H9 (cell line): Measurements from ENCODE around the gene LRPAP1. TPM values are rescaled to one million over a fixed set of nuclear protein-coding genes. Genes with fewer than 3 reads are reported as not detected.

Source experiments
- DNase-seq: peaks from one replicate; pipeline ENCODE4 v3.0.0-alpha.2; 2017
- H2AFZ ChIP-seq: one replicate; pipeline ENCODE4 v1.6.1; 2013; ENCODE audit warnings: mild to moderate bottlenecking, low read length, control low read depth, moderate library complexity
- H2AK5ac ChIP-seq: 2 replicates; pipeline ENCODE4 v1.6.1; 2013; ENCODE audit warnings: low read length, control low read depth, mixed read lengths; ENCODE audit not compliant: insufficient read length
- H2BK120ac ChIP-seq: one replicate; pipeline ENCODE4 v1.6.1; 2013; ENCODE audit warnings: low read depth, mild to moderate bottlenecking, low read length, control low read depth, inconsistent platforms; ENCODE audit not compliant: poor library complexity, severe bottlenecking
- H2BK12ac ChIP-seq: 2 replicates; pipeline ENCODE4 v1.6.1; 2013; ENCODE audit warnings: low read length, control low read depth, mixed read lengths, low read depth; ENCODE audit not compliant: insufficient read length
- H2BK15ac ChIP-seq: 2 replicates; pipeline ENCODE4 v1.6.1; 2013; ENCODE audit warnings: low read depth, low read length, control low read depth
- H2BK20ac ChIP-seq: one replicate; pipeline ENCODE4 v1.6.1; 2013; ENCODE audit warnings: low read depth, mild to moderate bottlenecking, low read length, control low read depth, inconsistent platforms; ENCODE audit not compliant: poor library complexity, severe bottlenecking
- H2BK5ac ChIP-seq: 2 replicates; pipeline ENCODE4 v1.6.1; 2013; ENCODE audit warnings: low read length, control low read depth, mixed read lengths; ENCODE audit not compliant: insufficient read length
- H3K14ac ChIP-seq: 2 replicates; pipeline ENCODE4 v1.6.1; 2013; ENCODE audit warnings: low read length, control low read depth; ENCODE audit not compliant: insufficient read depth
- H3K18ac ChIP-seq: 2 replicates; pipeline ENCODE4 v1.6.1; 2013; ENCODE audit warnings: low read depth, mild to moderate bottlenecking, mixed read lengths, low read length, control low read depth; ENCODE audit not compliant: insufficient read length
- H3K23ac ChIP-seq: 2 replicates; pipeline ENCODE4 v1.6.1; 2013; ENCODE audit warnings: low read length, control low read depth, mixed read lengths, low read depth; ENCODE audit not compliant: insufficient read length
- H3K23me2 ChIP-seq: 2 replicates; pipeline ENCODE4 v1.6.1; 2013; ENCODE audit warnings: low read depth, mild to moderate bottlenecking, mixed read lengths, low read length, control low read depth; ENCODE audit not compliant: insufficient read length, poor library complexity, severe bottlenecking
- H3K27ac ChIP-seq: 2 replicates; pipeline ENCODE4 v1.5.1; 2013; ENCODE audit warnings: low read length, control low read depth, mixed read lengths, low read depth; ENCODE audit not compliant: insufficient read length
- H3K27me3 ChIP-seq: 2 replicates; pipeline ENCODE4 v1.6.1; 2013; ENCODE audit warnings: low read length, control low read depth, inconsistent platforms; ENCODE audit not compliant: insufficient read depth
- H3K4ac ChIP-seq: 2 replicates; pipeline ENCODE4 v1.6.1; 2013; ENCODE audit warnings: low read depth, mild to moderate bottlenecking, control low read depth, inconsistent platforms, low read length, moderate library complexity
- H3K4me1 ChIP-seq: 2 replicates; pipeline ENCODE4 v1.6.1; 2013; ENCODE audit warnings: low read length, control low read depth, inconsistent platforms; ENCODE audit not compliant: insufficient read depth
- H3K4me2 ChIP-seq: 2 replicates; pipeline ENCODE4 v1.6.1; 2013; ENCODE audit warnings: low read length, control low read depth, mixed read lengths; ENCODE audit not compliant: insufficient read length, insufficient read depth
- H3K56ac ChIP-seq: 2 replicates; pipeline ENCODE4 v1.6.1; 2013; ENCODE audit warnings: low read depth, mild to moderate bottlenecking, mixed read lengths, low read length, control low read depth; ENCODE audit not compliant: insufficient read length
- H3K79me1 ChIP-seq: 2 replicates; pipeline ENCODE4 v1.6.1; 2013; ENCODE audit warnings: low read depth, mild to moderate bottlenecking, moderate library complexity, low read length, control low read depth, inconsistent platforms; ENCODE audit not compliant: insufficient read depth, poor library complexity, severe bottlenecking
- H3K79me2 ChIP-seq: 2 replicates; pipeline ENCODE4 v1.6.1; 2013; ENCODE audit warnings: low read length, control low read depth, inconsistent platforms; ENCODE audit not compliant: insufficient read depth
- H3K9ac ChIP-seq: 2 replicates; pipeline ENCODE4 v1.6.1; 2013; ENCODE audit warnings: low read length, control low read depth, mixed read lengths; ENCODE audit not compliant: insufficient read length; ENCODE audit errors: extremely low read depth
- H3K9me3 ChIP-seq: one replicate; pipeline ENCODE4 v1.6.1; 2013; ENCODE audit warnings: low read depth, low read length, inconsistent platforms; ENCODE audit not compliant: control insufficient read depth
- H3T11ph ChIP-seq: one replicate; pipeline ENCODE4 v1.6.1; 2013; ENCODE audit warnings: mild to moderate bottlenecking, low read length, control low read depth, inconsistent platforms
- H4K20me1 ChIP-seq: one replicate; pipeline ENCODE4 v1.6.1; 2013; ENCODE audit not compliant: control insufficient read depth, insufficient read length, insufficient read depth
- H4K5ac ChIP-seq: 2 replicates; pipeline ENCODE4 v1.6.1; 2013; ENCODE audit warnings: low read depth, mild to moderate bottlenecking, mixed read lengths, low read length, control low read depth; ENCODE audit not compliant: insufficient read length
- H4K8ac ChIP-seq: replicated peaks from 2 replicates; pipeline ENCODE4 v1.6.1; 2013; ENCODE audit warnings: low read length, control low read depth, mixed read lengths, low read depth; ENCODE audit not compliant: insufficient read length
- H4K91ac ChIP-seq: 2 replicates; pipeline ENCODE4 v1.6.1; 2013; ENCODE audit warnings: low read depth, mild to moderate bottlenecking, moderate library complexity, mixed read lengths, low read length, control low read depth; ENCODE audit not compliant: insufficient read length
- H3K27ac Mint-ChIP-seq, 3 experiments: 2 replicates in 2 of 3; 3 replicates in 1 of 3; pipeline ENCODE4 v1.8.0; 2020 to 2021; ENCODE audit warnings: mixed read lengths in 3 of 3, mild to moderate bottlenecking in 1 of 3, moderate library complexity in 1 of 3
- H3K27me3 Mint-ChIP-seq: 2 replicates; pipeline ENCODE4 v1.8.0; 2021; ENCODE audit warnings: low read depth, mild to moderate bottlenecking, moderate library complexity, mixed read lengths
- H3K36me3 Mint-ChIP-seq, 3 experiments: 2 replicates in 2 of 3; 3 replicates in 1 of 3; pipeline ENCODE4 v1.8.0; 2020 to 2021; ENCODE audit warnings: low read depth in 3 of 3, mixed read lengths in 3 of 3; ENCODE audit not compliant: insufficient read depth in 1 of 3
- H3K4me1 Mint-ChIP-seq, 2 experiments: 2 replicates each; pipeline ENCODE4 v1.8.0; 2020; ENCODE audit warnings: mixed read lengths in 2 of 2
- H3K4me3 Mint-ChIP-seq, 2 experiments: 2 replicates in 1 of 2; 3 replicates in 1 of 2; pipeline ENCODE4 v1.8.0; 2020 to 2021; ENCODE audit warnings: mild to moderate bottlenecking in 2 of 2, mixed read lengths in 2 of 2, moderate library complexity in 1 of 2
- H3K9me3 Mint-ChIP-seq, 2 experiments: 2 replicates in 1 of 2; 3 replicates in 1 of 2; pipeline ENCODE4 v1.8.0; 2020; ENCODE audit warnings: mild to moderate bottlenecking in 2 of 2, mixed read lengths in 2 of 2, moderate library complexity in 1 of 2
- WGBS: extraction: QIAGEN DNeasy Blood & Tissue Kit; methylation state at CpG from one replicate; pipeline ENCODE4 v1.1.7; 2013; ENCODE audit warnings: missing lambda C conversion rate, low lambda C conversion rate, mixed read lengths; ENCODE audit not compliant: insufficient read length; ENCODE audit errors: extremely low coverage; 5-methylcytosine and 5-hydroxymethylcytosine counted together
- total RNA-seq: library from RNA; stranded (reverse); gene quantifications from 2 replicates; pipeline ENCODE4 v1.2.1, GENCODE V29; 2021
- TF ChIP-seq, protein P1 (sequence below): fragments of 200-600 bp; sonication (generic); conservative IDR thresholded peaks from 3 replicates; pipeline ENCODE4 v1.8.0; 2021; ENCODE audit warnings: antibody characterized with exemption, mild to moderate bottlenecking

Gene LRPAP1
- total RNA-seq, 1 experiment from 2014 or later, result 85.9 TPM

- Histone ChIP-seq H3K27ac (no peak overlapping the region), H4K5ac (no peak overlapping the region), H2AK5ac (no peak overlapping the region), H2BK12ac (no peak overlapping the region), H3K18ac (no peak overlapping the region), H3K79me2 (peaks cover 4% of the 10 kb centered on the region; the same call in 1 of the 2 replicates), H4K8ac (no peak overlapping the region), H3K4me1 (no peaks in the 10 kb centered on the region), H2BK15ac (no peak overlapping the region), H3K9ac (no peak overlapping the region), H2BK20ac (no peak overlapping the region), H3K79me1 (peaks cover 4% of the 10 kb centered on the region), H4K20me1 (no peaks in the 10 kb centered on the region), H2AFZ (no peak overlapping the region), H3K56ac (no peak overlapping the region), H3K9me3 (no peaks in the 10 kb centered on the region), H3K27me3 (no peaks in the 10 kb centered on the region; the same call in 1 of the 2 replicates), H2BK5ac (no peak overlapping the region), H3T11ph (no peak overlapping the region), H2BK120ac (no peak overlapping the region), H3K4ac (no peak overlapping the region), H3K4me2 (no peak overlapping the region), H3K14ac (no peak overlapping the region), H4K91ac (no peak overlapping the region), H3K23me2 (peaks cover 13% of the 10 kb centered on the region), H3K23ac (no peak overlapping the region)
- peaks cover 8 to 37% (median 30%) of the 10 kb centered on the region in 3 experiments for H3K36me3 Mint-ChIP-seq
- no peak overlapping the region for H3K27ac Mint-ChIP-seq
- peaks cover 13 to 40% of the 10 kb centered on the region in 2 experiments for H3K4me1 Mint-ChIP-seq
- DNase-seq, result peak; percentile 25
- peaks cover 19% of the 10 kb centered on the region for H3K27me3 Mint-ChIP-seq
- TF ChIP-seq, protein P1, sequence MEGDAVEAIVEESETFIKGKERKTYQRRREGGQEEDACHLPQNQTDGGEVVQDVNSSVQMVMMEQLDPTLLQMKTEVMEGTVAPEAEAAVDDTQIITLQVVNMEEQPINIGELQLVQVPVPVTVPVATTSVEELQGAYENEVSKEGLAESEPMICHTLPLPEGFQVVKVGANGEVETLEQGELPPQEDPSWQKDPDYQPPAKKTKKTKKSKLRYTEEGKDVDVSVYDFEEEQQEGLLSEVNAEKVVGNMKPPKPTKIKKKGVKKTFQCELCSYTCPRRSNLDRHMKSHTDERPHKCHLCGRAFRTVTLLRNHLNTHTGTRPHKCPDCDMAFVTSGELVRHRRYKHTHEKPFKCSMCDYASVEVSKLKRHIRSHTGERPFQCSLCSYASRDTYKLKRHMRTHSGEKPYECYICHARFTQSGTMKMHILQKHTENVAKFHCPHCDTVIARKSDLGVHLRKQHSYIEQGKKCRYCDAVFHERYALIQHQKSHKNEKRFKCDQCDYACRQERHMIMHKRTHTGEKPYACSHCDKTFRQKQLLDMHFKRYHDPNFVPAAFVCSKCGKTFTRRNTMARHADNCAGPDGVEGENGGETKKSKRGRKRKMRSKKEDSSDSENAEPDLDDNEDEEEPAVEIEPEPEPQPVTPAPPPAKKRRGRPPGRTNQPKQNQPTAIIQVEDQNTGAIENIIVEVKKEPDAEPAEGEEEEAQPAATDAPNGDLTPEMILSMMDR, result no peak
- no peak overlapping the region for H3K4me3 Mint-ChIP-seq
- no CpG with 5 or more reads among the region's 12 CpGs for WGBS
- no peaks in the 10 kb centered on the region for H3K9me3 Mint-ChIP-seq
These were observed 2.9 kb downstream of the LRPAP1 start for GRCh38 chr4:3529363-3529762.
